Left lung (tissue), 10 donors: ENCODE results near the gene MOB3B. TPM values are rescaled to one million over a fixed set of nuclear protein-coding genes. Genes with fewer than 3 reads are reported as not detected.

Experiments
- ATAC-seq: fragments of 200-7000 bp; cut with Tn5 transposase; one replicate; pipeline ENCODE4 v1.9.1; 2020; ENCODE audit warnings: moderate library complexity
- DNase-seq, 4 donors: peaks; one replicate each; pipeline ENCODE4 v3.0.0-alpha.2; 2013 to 2020
- H3K27ac ChIP-seq, 2 donors: fragments of 200-600 bp; sonication (generic) in 1 of 2; one replicate each; pipeline versions ENCODE4 v1.5.0 to v1.8.0; 2020 to 2021
- H3K27me3 ChIP-seq, 2 donors: fragments of 200-600 bp; sonication (generic) in 1 of 2; one replicate each; pipeline versions ENCODE4 v1.5.0 to v1.8.0; 2020 to 2021
- H3K36me3 ChIP-seq, 2 donors: fragments of 200-600 bp; sonication (generic) in 1 of 2; one replicate each; pipeline versions ENCODE4 v1.5.0 to v1.8.0; 2020 to 2021
- H3K4me1 ChIP-seq, 2 donors: fragments of 200-600 bp; one replicate each; pipeline ENCODE4 v1.8.0; 2021
- H3K4me3 ChIP-seq, 2 donors: fragments of 200-600 bp; sonication (generic) in 1 of 2; one replicate each; pipeline versions ENCODE4 v1.5.0 to v1.8.0; 2020 to 2021; ENCODE audit warnings: mild to moderate bottlenecking in 1 of 2
- H3K9me3 ChIP-seq, 2 donors: fragments of 200-600 bp; sonication (generic) in 1 of 2; one replicate each; pipeline versions ENCODE4 v1.5.0 to v1.8.0; 2020 to 2021
- CTCF ChIP-seq, 2 donors: fragments of 200-600 bp; sonication (generic) in 1 of 2; IDR thresholded peaks; one replicate each; pipeline versions ENCODE4 v1.5.0 to v1.8.0; 2021; ENCODE audit warnings: antibody characterized with exemption in 2 of 2
- intact Hi-C, 2 donors: fragments of 100-400 bp; cut with DNase I; formaldehyde crosslinking; loops; one replicate each; pipeline versions ENCODE4 v1.11.2 to v1.14.2; 2022
- polyA plus RNA-seq, 6 donors: library from polyadenylated mRNA; unstranded; fragments of 120-200 nt; gene quantifications; one replicate each; pipeline ENCODE4 v1.2.1, GENCODE V29; 2013; ENCODE audit not compliant: insufficient read length in 6 of 6
- total RNA-seq, 2 donors: library from RNA; stranded (reverse); fragmentation: NEBNext Ultra II Directional; extraction: Animal tissue kit (Norgen Biotek cat#: 25700); gene quantifications; one replicate each; pipeline ENCODE4 v1.2.1, GENCODE V29; 2021
- donor health status: DM: no; HTN: yes; CAD: no.
- donor health status: DM: no; HTN: no; CAD: no.

The MOB3B gene
- total and polyA plus RNA-seq, 8 donors = 7.2 to 18.3 (median 15.8) TPM

GRCh38 chr9:27335075-27335474 is 194.5 kb downstream of the MOB3B start:
- intact Hi-C loops = loop anchor here (5.0 to 10.0 kb wide), 2 partner anchors 192 to 200 kb away; partner anchors contain the start of gene MOB3B (in 1 of the 2)
- no peaks in the 10 kb centered on the region for H3K36me3 ChIP-seq
- no peaks in the 10 kb centered on the region for H3K9me3 ChIP-seq
- TF ChIP-seq CTCF (IDR thresholded peaks at IDR 0.05) = no peak
- H3K4me1 ChIP-seq = peaks cover 15 to 28% of the 10 kb centered on the region in 2 donors
- H3K4me3 ChIP-seq = no peak overlapping the region
- DNase-seq = no peak
- peak; percentile 7 for ATAC-seq
- H3K27me3 ChIP-seq = no peaks in the 10 kb centered on the region
- H3K27ac ChIP-seq = no peak overlapping the region

- intact Hi-C loops = loop anchor here (5.0 to 10.0 kb wide), 2 partner anchors 201 to 214 kb away; no protein-coding TSS in a partner anchor
- no peak overlapping the region for H3K4me3 ChIP-seq
Observed at GRCh38 chr9:27333241-27334052, 196.2 kb downstream of the MOB3B start.

GRCh38 chr9:27331393-27331792 is 198.2 kb downstream of the MOB3B start:
- DNase-seq = no peak
- Histone ChIP-seq H3K4me1 (peaks cover 2 to 3% of the 10 kb centered on the region in 2 donors), H3K27me3 (no peaks in the 10 kb centered on the region), H3K4me3 (no peak overlapping the region), H3K27ac (no peak overlapping the region), H3K36me3 (no peaks in the 10 kb centered on the region), H3K9me3 (no peaks in the 10 kb centered on the region)
- intact Hi-C loops = loop anchor here (5.0 to 10.0 kb wide), 2 partner anchors 203 to 216 kb away; no protein-coding TSS in a partner anchor
- ATAC-seq = no peak
- TF ChIP-seq CTCF (IDR thresholded peaks at IDR 0.05) = no peak

More at GRCh38 chr9:27333241-27334052, 196.2 kb downstream of the MOB3B start:
- peaks cover 8 to 16% of the 10 kb centered on the region in 2 donors for H3K4me1 ChIP-seq
- no peaks in the 10 kb centered on the region for H3K9me3 ChIP-seq
- TF ChIP-seq CTCF (IDR thresholded peaks at IDR 0.05) = peak; percentile 87 to 89
- DNase-seq (peak in 2 of 4 donors; percentile 83 to 87), ATAC-seq (peak; percentile 91)
- H3K27ac ChIP-seq = no peak overlapping the region
- H3K27me3 ChIP-seq = no peaks in the 10 kb centered on the region
- no peaks in the 10 kb centered on the region for H3K36me3 ChIP-seq

GRCh38 chr9:27329291-27329690 is 200.3 kb downstream of the MOB3B start:
- Histone ChIP-seq H3K36me3 (no peaks in the 10 kb centered on the region), H3K9me3 (no peaks in the 10 kb centered on the region), H3K27ac (no peak overlapping the region), H3K4me1 (peaks cover 2 to 3% of the 10 kb centered on the region in 2 donors), H3K27me3 (no peaks in the 10 kb centered on the region), H3K4me3 (no peak overlapping the region)
- intact Hi-C loops = no loop called here
- no peak for ATAC-seq
- DNase-seq = no peak
- no peak for TF ChIP-seq CTCF (IDR thresholded peaks at IDR 0.05)

GRCh38 chr9:27328483-27328882 is 201.1 kb downstream of the MOB3B start:
- Histone ChIP-seq H3K9me3 (no peaks in the 10 kb centered on the region), H3K4me3 (no peak overlapping the region), H3K27me3 (no peaks in the 10 kb centered on the region), H3K27ac (no peak overlapping the region), H3K36me3 (no peaks in the 10 kb centered on the region), H3K4me1 (peaks cover 2 to 3% of the 10 kb centered on the region in 2 donors)
- intact Hi-C loops = no loop called here
- no peak for TF ChIP-seq CTCF (IDR thresholded peaks at IDR 0.05)
- ATAC-seq (no peak), DNase-seq (no peak)
